ENCODE results near the gene PSMA1. TPM values are rescaled to one million over a fixed set of nuclear protein-coding genes. Genes with fewer than 3 reads are reported as not detected.

Gene PSMA1
- total RNA-seq, 1 experiment from 2014 or later = 167 TPM

GRCh38 chr11:14539982-14540421, 19.8 kb upstream of the PSMA1 start:
- no peaks in the 10 kb centered on the region for H4K20me1 ChIP-seq (ENCODE audit: control insufficient read depth, insufficient read depth, insufficient read length)
- no peak overlapping the region for H3K27ac Mint-ChIP-seq
- DNase-seq = no peak
- no peak overlapping the region for H3K18ac ChIP-seq (ENCODE audit: insufficient read length, low read depth, low read length)
- no peak overlapping the region for H3K9ac ChIP-seq (ENCODE audit: extremely low read depth, insufficient read length, low read length)
- H3K27ac ChIP-seq (ENCODE audit: insufficient read length, low read depth, low read length) = no peak overlapping the region
- TF ChIP-seq CTCF (conservative IDR thresholded peaks at IDR 0.05) = no peak
- H3K23ac ChIP-seq (ENCODE audit: insufficient read length, low read depth, low read length) = no peak overlapping the region
- no peak overlapping the region for H3K4me3 Mint-ChIP-seq
- H4K91ac ChIP-seq (ENCODE audit: insufficient read length, low read depth, low read length) = no peak overlapping the region
- H4K5ac ChIP-seq (ENCODE audit: insufficient read length, low read depth, low read length) = no peak overlapping the region
- no peak overlapping the region for H2BK20ac ChIP-seq (ENCODE audit: low read depth, low read length, poor library complexity, severe bottlenecking)
- H3K27me3 Mint-ChIP-seq (ENCODE audit: low read depth) = no peaks in the 10 kb centered on the region
- H3K4ac ChIP-seq (ENCODE audit: low read depth, low read length) = no peak overlapping the region
- WGBS (ENCODE audit: extremely low coverage, insufficient read length, low lambda C conversion rate) = no CpG with 5 or more reads among the region's 4 CpGs
- H4K8ac ChIP-seq (replicated peaks; ENCODE audit: insufficient read length, low read depth, low read length) = no peak overlapping the region
- H2BK15ac ChIP-seq (ENCODE audit: low read depth, low read length) = no peak overlapping the region
- H3K4me1 Mint-ChIP-seq = peaks cover 16 to 20% of the 10 kb centered on the region in 2 experiments
- H3K79me1 ChIP-seq (ENCODE audit: insufficient read depth, low read depth, low read length, poor library complexity, severe bottlenecking) = no peaks in the 10 kb centered on the region
- H3K56ac ChIP-seq (ENCODE audit: insufficient read length, low read depth, low read length) = no peak overlapping the region
- no peaks in the 10 kb centered on the region for H3K79me2 ChIP-seq (ENCODE audit: insufficient read depth, low read length)
- H3K4me2 ChIP-seq (ENCODE audit: insufficient read depth, insufficient read length, low read length) = no peak overlapping the region
- H2AK5ac ChIP-seq (ENCODE audit: insufficient read length, low read length) = no peak overlapping the region
- H3K9me3 Mint-ChIP-seq = no peaks in the 10 kb centered on the region
- no peak overlapping the region for H3T11ph ChIP-seq (ENCODE audit: low read length)
- H2BK12ac ChIP-seq (ENCODE audit: insufficient read length, low read depth, low read length) = no peak overlapping the region
- H3K23me2 ChIP-seq (ENCODE audit: insufficient read length, low read depth, low read length, poor library complexity, severe bottlenecking) = no peaks in the 10 kb centered on the region
- no peak overlapping the region for H3K14ac ChIP-seq (ENCODE audit: insufficient read depth, low read length)
- no peak overlapping the region for H2BK5ac ChIP-seq (ENCODE audit: insufficient read length, low read length)
- no peaks in the 10 kb centered on the region; the same call in 1 of the 2 replicates for H3K4me1 ChIP-seq (ENCODE audit: insufficient read depth, low read length)
- no peaks in the 10 kb centered on the region for H3K27me3 ChIP-seq (ENCODE audit: insufficient read depth, low read length)
- H2BK120ac ChIP-seq (ENCODE audit: low read depth, low read length, poor library complexity, severe bottlenecking) = no peak overlapping the region
- H2AFZ ChIP-seq (ENCODE audit: low read length) = no peak overlapping the region
- no peaks in the 10 kb centered on the region for H3K9me3 ChIP-seq (ENCODE audit: control insufficient read depth, low read depth, low read length)
- H3K36me3 Mint-ChIP-seq (ENCODE audit: insufficient read depth in 1 of 3, low read depth in 3 of 3) = no peaks in the 10 kb centered on the region

All from H9 (cell line).